H9 (cell line): ENCODE data around the gene CTXN1. TPM values are rescaled to one million over a fixed set of nuclear protein-coding genes. Genes with fewer than 3 reads are reported as not detected.

Experiments used
- DNase-seq: peaks from one replicate; pipeline ENCODE4 v3.0.0-alpha.2; 2017
- H2AFZ ChIP-seq: one replicate; pipeline ENCODE4 v1.6.1; 2013; ENCODE audit warnings: mild to moderate bottlenecking, low read length, control low read depth, moderate library complexity
- H2AK5ac ChIP-seq: 2 replicates; pipeline ENCODE4 v1.6.1; 2013; ENCODE audit warnings: low read length, control low read depth, mixed read lengths; ENCODE audit not compliant: insufficient read length
- H2BK120ac ChIP-seq: one replicate; pipeline ENCODE4 v1.6.1; 2013; ENCODE audit warnings: low read depth, mild to moderate bottlenecking, low read length, control low read depth, inconsistent platforms; ENCODE audit not compliant: poor library complexity, severe bottlenecking
- H2BK12ac ChIP-seq: 2 replicates; pipeline ENCODE4 v1.6.1; 2013; ENCODE audit warnings: low read length, control low read depth, mixed read lengths, low read depth; ENCODE audit not compliant: insufficient read length
- H2BK15ac ChIP-seq: 2 replicates; pipeline ENCODE4 v1.6.1; 2013; ENCODE audit warnings: low read depth, low read length, control low read depth
- H2BK20ac ChIP-seq: one replicate; pipeline ENCODE4 v1.6.1; 2013; ENCODE audit warnings: low read depth, mild to moderate bottlenecking, low read length, control low read depth, inconsistent platforms; ENCODE audit not compliant: poor library complexity, severe bottlenecking
- H2BK5ac ChIP-seq: 2 replicates; pipeline ENCODE4 v1.6.1; 2013; ENCODE audit warnings: low read length, control low read depth, mixed read lengths; ENCODE audit not compliant: insufficient read length
- H3K14ac ChIP-seq: 2 replicates; pipeline ENCODE4 v1.6.1; 2013; ENCODE audit warnings: low read length, control low read depth; ENCODE audit not compliant: insufficient read depth
- H3K18ac ChIP-seq: 2 replicates; pipeline ENCODE4 v1.6.1; 2013; ENCODE audit warnings: low read depth, mild to moderate bottlenecking, mixed read lengths, low read length, control low read depth; ENCODE audit not compliant: insufficient read length
- H3K23ac ChIP-seq: 2 replicates; pipeline ENCODE4 v1.6.1; 2013; ENCODE audit warnings: low read length, control low read depth, mixed read lengths, low read depth; ENCODE audit not compliant: insufficient read length
- H3K23me2 ChIP-seq: 2 replicates; pipeline ENCODE4 v1.6.1; 2013; ENCODE audit warnings: low read depth, mild to moderate bottlenecking, mixed read lengths, low read length, control low read depth; ENCODE audit not compliant: insufficient read length, poor library complexity, severe bottlenecking
- H3K27ac ChIP-seq: 2 replicates; pipeline ENCODE4 v1.5.1; 2013; ENCODE audit warnings: low read length, control low read depth, mixed read lengths, low read depth; ENCODE audit not compliant: insufficient read length
- H3K27me3 ChIP-seq: 2 replicates; pipeline ENCODE4 v1.6.1; 2013; ENCODE audit warnings: low read length, control low read depth, inconsistent platforms; ENCODE audit not compliant: insufficient read depth
- H3K4ac ChIP-seq: 2 replicates; pipeline ENCODE4 v1.6.1; 2013; ENCODE audit warnings: low read depth, mild to moderate bottlenecking, control low read depth, inconsistent platforms, low read length, moderate library complexity
- H3K4me1 ChIP-seq: 2 replicates; pipeline ENCODE4 v1.6.1; 2013; ENCODE audit warnings: low read length, control low read depth, inconsistent platforms; ENCODE audit not compliant: insufficient read depth
- H3K4me2 ChIP-seq: 2 replicates; pipeline ENCODE4 v1.6.1; 2013; ENCODE audit warnings: low read length, control low read depth, mixed read lengths; ENCODE audit not compliant: insufficient read length, insufficient read depth
- H3K56ac ChIP-seq: 2 replicates; pipeline ENCODE4 v1.6.1; 2013; ENCODE audit warnings: low read depth, mild to moderate bottlenecking, mixed read lengths, low read length, control low read depth; ENCODE audit not compliant: insufficient read length
- H3K79me1 ChIP-seq: 2 replicates; pipeline ENCODE4 v1.6.1; 2013; ENCODE audit warnings: low read depth, mild to moderate bottlenecking, moderate library complexity, low read length, control low read depth, inconsistent platforms; ENCODE audit not compliant: insufficient read depth, poor library complexity, severe bottlenecking
- H3K79me2 ChIP-seq: 2 replicates; pipeline ENCODE4 v1.6.1; 2013; ENCODE audit warnings: low read length, control low read depth, inconsistent platforms; ENCODE audit not compliant: insufficient read depth
- H3K9ac ChIP-seq: 2 replicates; pipeline ENCODE4 v1.6.1; 2013; ENCODE audit warnings: low read length, control low read depth, mixed read lengths; ENCODE audit not compliant: insufficient read length; ENCODE audit errors: extremely low read depth
- H3K9me3 ChIP-seq: one replicate; pipeline ENCODE4 v1.6.1; 2013; ENCODE audit warnings: low read depth, low read length, inconsistent platforms; ENCODE audit not compliant: control insufficient read depth
- H3T11ph ChIP-seq: one replicate; pipeline ENCODE4 v1.6.1; 2013; ENCODE audit warnings: mild to moderate bottlenecking, low read length, control low read depth, inconsistent platforms
- H4K20me1 ChIP-seq: one replicate; pipeline ENCODE4 v1.6.1; 2013; ENCODE audit not compliant: control insufficient read depth, insufficient read length, insufficient read depth
- H4K5ac ChIP-seq: 2 replicates; pipeline ENCODE4 v1.6.1; 2013; ENCODE audit warnings: low read depth, mild to moderate bottlenecking, mixed read lengths, low read length, control low read depth; ENCODE audit not compliant: insufficient read length
- H4K8ac ChIP-seq: replicated peaks from 2 replicates; pipeline ENCODE4 v1.6.1; 2013; ENCODE audit warnings: low read length, control low read depth, mixed read lengths, low read depth; ENCODE audit not compliant: insufficient read length
- H4K91ac ChIP-seq: 2 replicates; pipeline ENCODE4 v1.6.1; 2013; ENCODE audit warnings: low read depth, mild to moderate bottlenecking, moderate library complexity, mixed read lengths, low read length, control low read depth; ENCODE audit not compliant: insufficient read length
- H3K27ac Mint-ChIP-seq, 3 experiments: 2 replicates in 2 of 3; 3 replicates in 1 of 3; pipeline ENCODE4 v1.8.0; 2020 to 2021; ENCODE audit warnings: mixed read lengths in 3 of 3, mild to moderate bottlenecking in 1 of 3, moderate library complexity in 1 of 3
- H3K27me3 Mint-ChIP-seq: 2 replicates; pipeline ENCODE4 v1.8.0; 2021; ENCODE audit warnings: low read depth, mild to moderate bottlenecking, moderate library complexity, mixed read lengths
- H3K36me3 Mint-ChIP-seq, 3 experiments: 2 replicates in 2 of 3; 3 replicates in 1 of 3; pipeline ENCODE4 v1.8.0; 2020 to 2021; ENCODE audit warnings: low read depth in 3 of 3, mixed read lengths in 3 of 3; ENCODE audit not compliant: insufficient read depth in 1 of 3
- H3K4me1 Mint-ChIP-seq, 2 experiments: 2 replicates each; pipeline ENCODE4 v1.8.0; 2020; ENCODE audit warnings: mixed read lengths in 2 of 2
- H3K4me3 Mint-ChIP-seq, 2 experiments: 2 replicates in 1 of 2; 3 replicates in 1 of 2; pipeline ENCODE4 v1.8.0; 2020 to 2021; ENCODE audit warnings: mild to moderate bottlenecking in 2 of 2, mixed read lengths in 2 of 2, moderate library complexity in 1 of 2
- H3K9me3 Mint-ChIP-seq, 2 experiments: 2 replicates in 1 of 2; 3 replicates in 1 of 2; pipeline ENCODE4 v1.8.0; 2020; ENCODE audit warnings: mild to moderate bottlenecking in 2 of 2, mixed read lengths in 2 of 2, moderate library complexity in 1 of 2
- WGBS: extraction: QIAGEN DNeasy Blood & Tissue Kit; methylation state at CpG from one replicate; pipeline ENCODE4 v1.1.7; 2013; ENCODE audit warnings: missing lambda C conversion rate, low lambda C conversion rate, mixed read lengths; ENCODE audit not compliant: insufficient read length; ENCODE audit errors: extremely low coverage; 5-methylcytosine and 5-hydroxymethylcytosine counted together
- long read RNA-seq: library from polyadenylated mRNA; unstranded; transcript quantifications from one replicate; pipeline ENCODE4 v2.0.0, GENCODE V29; 2020
- total RNA-seq: library from RNA; stranded (reverse); gene quantifications from 2 replicates; pipeline ENCODE4 v1.2.1, GENCODE V29; 2021
- TF ChIP-seq, protein P1 (sequence below): fragments of 200-600 bp; sonication (generic); conservative IDR thresholded peaks from 3 replicates; pipeline ENCODE4 v1.8.0; 2021; ENCODE audit warnings: antibody characterized with exemption, mild to moderate bottlenecking

CTXN1 gene
- total RNA-seq, result 22.7 and 24.5 TPM in 2 replicates
- long read RNA-seq, result 0 reads

DNA sequence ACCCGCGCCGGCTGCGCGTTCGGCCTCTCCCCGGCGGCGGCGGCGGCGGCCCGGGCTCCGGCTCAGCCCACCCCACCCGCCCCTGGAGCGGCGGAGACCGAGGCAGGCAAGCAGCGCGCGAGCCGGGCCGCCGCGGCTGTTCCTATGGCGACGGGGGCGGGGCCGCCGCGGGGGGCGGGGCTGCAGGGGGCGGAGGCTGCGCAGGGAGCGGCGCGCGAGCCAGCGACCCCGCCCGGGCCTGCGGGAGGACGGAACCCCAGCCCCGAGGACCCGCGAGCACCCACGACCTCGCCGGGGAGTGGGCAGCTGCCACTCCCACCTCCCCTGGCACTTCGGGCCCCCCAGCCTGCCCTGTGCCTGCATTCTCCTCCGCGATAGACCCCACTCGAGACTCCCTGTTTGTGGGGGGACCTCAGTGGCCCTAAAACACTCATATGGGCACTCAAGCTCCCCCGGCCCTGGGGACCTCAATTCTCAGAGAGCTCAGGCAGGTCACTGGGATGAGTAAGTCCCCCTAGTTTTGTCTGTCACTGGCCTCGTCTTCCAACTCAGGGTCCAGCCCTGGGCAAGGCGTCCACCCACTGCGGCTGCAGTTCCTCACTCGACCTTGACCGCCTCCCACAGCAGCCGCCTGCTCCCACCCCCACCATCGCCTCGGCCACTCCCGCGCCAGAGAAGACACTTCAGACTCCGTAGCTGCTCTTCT, at the start of gene CTXN1:
TSS of gene CTXN1 (minus strand) at position 115 of the 706 bp plus-strand sequence. CDS start 597 bp downstream, outside the sequence.
- H3K79me2 ChIP-seq, result no peaks in the 10 kb centered on the region
- H3K4me2 ChIP-seq, result peak within 1 kb of the TSS; percentile 51
- H3K56ac ChIP-seq, result no peak within 1 kb of the TSS
- H2AFZ ChIP-seq, result no peak within 1 kb of the TSS
- peak within 1 kb of the TSS; percentile 62; the same call in 1 of the 2 replicates for H3K14ac ChIP-seq
- H4K20me1 ChIP-seq, result no peaks in the 10 kb centered on the region
- TF ChIP-seq, protein P1, sequence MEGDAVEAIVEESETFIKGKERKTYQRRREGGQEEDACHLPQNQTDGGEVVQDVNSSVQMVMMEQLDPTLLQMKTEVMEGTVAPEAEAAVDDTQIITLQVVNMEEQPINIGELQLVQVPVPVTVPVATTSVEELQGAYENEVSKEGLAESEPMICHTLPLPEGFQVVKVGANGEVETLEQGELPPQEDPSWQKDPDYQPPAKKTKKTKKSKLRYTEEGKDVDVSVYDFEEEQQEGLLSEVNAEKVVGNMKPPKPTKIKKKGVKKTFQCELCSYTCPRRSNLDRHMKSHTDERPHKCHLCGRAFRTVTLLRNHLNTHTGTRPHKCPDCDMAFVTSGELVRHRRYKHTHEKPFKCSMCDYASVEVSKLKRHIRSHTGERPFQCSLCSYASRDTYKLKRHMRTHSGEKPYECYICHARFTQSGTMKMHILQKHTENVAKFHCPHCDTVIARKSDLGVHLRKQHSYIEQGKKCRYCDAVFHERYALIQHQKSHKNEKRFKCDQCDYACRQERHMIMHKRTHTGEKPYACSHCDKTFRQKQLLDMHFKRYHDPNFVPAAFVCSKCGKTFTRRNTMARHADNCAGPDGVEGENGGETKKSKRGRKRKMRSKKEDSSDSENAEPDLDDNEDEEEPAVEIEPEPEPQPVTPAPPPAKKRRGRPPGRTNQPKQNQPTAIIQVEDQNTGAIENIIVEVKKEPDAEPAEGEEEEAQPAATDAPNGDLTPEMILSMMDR, result no peak; the same call in 1 of the 3 replicates
- no CpG with 5 or more reads among the region's 65 CpGs for WGBS
- H2BK120ac ChIP-seq, result no peak within 1 kb of the TSS
- H4K5ac ChIP-seq, result no peak within 1 kb of the TSS
- H3K79me1 ChIP-seq, result no peaks in the 10 kb centered on the region
- no peak within 1 kb of the TSS for H2BK12ac ChIP-seq
- H2BK5ac ChIP-seq, result no peak within 1 kb of the TSS
- Mint-ChIP-seq H3K4me3 (peak within 1 kb of the TSS; percentile 78 to 91), H3K36me3 (peaks cover 7 to 38% (median 19%) of the 10 kb centered on the region in 3 experiments; a peak in 6 of 7 replicates), H3K27ac (peak within 1 kb of the TSS in 1 of 3 experiments; percentile 94; a peak in 1 of 7 replicates), H3K9me3 (no peaks in the 10 kb centered on the region), H3K4me1 (peaks cover 6 to 11% of the 10 kb centered on the region in 2 experiments), H3K27me3 (no peaks in the 10 kb centered on the region)
- H3K23ac ChIP-seq, result no peak within 1 kb of the TSS
- no peak within 1 kb of the TSS; the same call in 1 of the 2 replicates for H2BK15ac ChIP-seq
- H3K4me1 ChIP-seq, result 0 out of 2 replicates have a peak, but pooled peaks cover 4% of the 10 kb centered on the region
- no peak within 1 kb of the TSS for H4K91ac ChIP-seq
- no peak within 1 kb of the TSS for H3K9ac ChIP-seq
- no peak within 1 kb of the TSS for H3K18ac ChIP-seq
- no peaks in the 10 kb centered on the region for H3K9me3 ChIP-seq
- H3K23me2 ChIP-seq, result no peaks in the 10 kb centered on the region
- no peak within 1 kb of the TSS for H3K4ac ChIP-seq
- peak; percentile 71 for DNase-seq
- no peak within 1 kb of the TSS for H3K27ac ChIP-seq
- H4K8ac ChIP-seq, result no peak within 1 kb of the TSS
- H3T11ph ChIP-seq, result no peak within 1 kb of the TSS
- H2AK5ac ChIP-seq, result no peak within 1 kb of the TSS
- H2BK20ac ChIP-seq, result no peak within 1 kb of the TSS
- H3K27me3 ChIP-seq, result no peaks in the 10 kb centered on the region
